Caco-2 (cell line): ENCODE measurements around the gene TENM4. TPM values are rescaled to one million over a fixed set of nuclear protein-coding genes. Genes with fewer than 3 reads are reported as not detected.

Experiments used
- BruUV-seq: library from RNA; stranded (reverse); fragments of 400-500 nt; replicated peaks from 2 replicates; lab custom pipeline; 2021; lab: Mats Ljungman, UMichigan
- CTCF ChIA-PET: fragments of 300-600 bp; sonication (Branson Sonifier 250); formaldehyde crosslinking; loops from one replicate; lab custom pipeline; 2022; ENCODE audit warnings: antibody characterized with exemption; lab: Charles Lee
- POLR2A ChIA-PET: fragments of 300-600 bp; sonication (Branson Sonifier 250); formaldehyde crosslinking; loops from one replicate; lab custom pipeline; 2022; ENCODE audit warnings: antibody characterized with exemption; lab: Charles Lee
- DNase-seq, 2 experiments: peaks; one replicate each; pipeline versions ENCODE4 v3.0.0 to v3.0.0-alpha.2; 2020 to 2022
- H3K27me3 ChIP-seq: replicated peaks from 2 replicates; pipeline ENCODE4 v1.6.0; 2011; ENCODE audit warnings: low read length; ENCODE audit not compliant: control insufficient read depth, insufficient read depth
- H3K36me3 ChIP-seq: 2 replicates; pipeline ENCODE4 v1.5.1; 2011; ENCODE audit warnings: low read length; ENCODE audit not compliant: control insufficient read depth, insufficient read depth
- H3K4me1 ChIP-seq: fragments of 250-450 bp; sonication (Bioruptor Pico); 2 replicates; pipeline ENCODE4 v1.5.1; 2020; ENCODE audit warnings: mild to moderate bottlenecking
- H3K4me3 ChIP-seq: 2 replicates; pipeline ENCODE4 v1.5.1; 2011; ENCODE audit warnings: low read depth, mild to moderate bottlenecking, control low read depth, low read length
- H3K9me3 ChIP-seq: fragments of 250-450 bp; sonication (Bioruptor Pico); 2 replicates; pipeline ENCODE4 v1.5.1; 2020; ENCODE audit warnings: mild to moderate bottlenecking, moderate library complexity
- H3K27ac Mint-ChIP-seq: one replicate; pipeline ENCODE4 v1.8.0; 2022; ENCODE audit warnings: mixed read lengths; ENCODE audit not compliant: unreplicated experiment
- H3K27me3 Mint-ChIP-seq: one replicate; pipeline ENCODE4 v1.8.0; 2022; ENCODE audit warnings: mixed read lengths; ENCODE audit not compliant: insufficient read depth, unreplicated experiment
- H3K36me3 Mint-ChIP-seq: one replicate; pipeline ENCODE4 v1.8.0; 2022; ENCODE audit warnings: mild to moderate bottlenecking, mixed read lengths; ENCODE audit not compliant: insufficient read depth, unreplicated experiment
- H3K4me1 Mint-ChIP-seq: one replicate; pipeline ENCODE4 v1.8.0; 2022; ENCODE audit warnings: low read depth, mixed read lengths; ENCODE audit not compliant: unreplicated experiment
- H3K4me3 Mint-ChIP-seq: one replicate; pipeline ENCODE4 v1.8.0; 2022; ENCODE audit warnings: mild to moderate bottlenecking, moderate library complexity, mixed read lengths; ENCODE audit not compliant: unreplicated experiment
- H3K9me3 Mint-ChIP-seq: one replicate; pipeline ENCODE4 v1.8.0; 2022; ENCODE audit warnings: mixed read lengths; ENCODE audit not compliant: unreplicated experiment
- intact Hi-C: fragments of 100-400 bp; cut with micrococcal nuclease; formaldehyde crosslinking; loops from one replicate; pipeline ENCODE4 v1.10.0; 2022; ENCODE audit not compliant: unreplicated experiment
- total RNA-seq: library from RNA; stranded (reverse); gene quantifications from 2 replicates; pipeline ENCODE4 v1.2.3, GENCODE V29; 2022
- TF ChIP-seq, protein P1 (sequence below), 2 experiments: fragments of 200-600 bp in 1 of 2; IDR thresholded peaks; 1 replicate in 1 of 2; 2 replicates in 1 of 2; pipeline versions ENCODE4 v1.5.1 to v1.8.0; 2011 to 2022; ENCODE audit warnings: antibody characterized with exemption in 1 of 2, control low read depth in 1 of 2, inconsistent platforms in 1 of 2, low read depth in 1 of 2, low read length in 1 of 2, mild to moderate bottlenecking in 1 of 2, moderate library complexity in 1 of 2; ENCODE audit not compliant: insufficient read depth in 1 of 2, severe bottlenecking in 1 of 2, unreplicated experiment in 1 of 2

The TENM4 gene
- total RNA-seq, 1 experiment from 2014 or later, result 1.1 TPM

DNA sequence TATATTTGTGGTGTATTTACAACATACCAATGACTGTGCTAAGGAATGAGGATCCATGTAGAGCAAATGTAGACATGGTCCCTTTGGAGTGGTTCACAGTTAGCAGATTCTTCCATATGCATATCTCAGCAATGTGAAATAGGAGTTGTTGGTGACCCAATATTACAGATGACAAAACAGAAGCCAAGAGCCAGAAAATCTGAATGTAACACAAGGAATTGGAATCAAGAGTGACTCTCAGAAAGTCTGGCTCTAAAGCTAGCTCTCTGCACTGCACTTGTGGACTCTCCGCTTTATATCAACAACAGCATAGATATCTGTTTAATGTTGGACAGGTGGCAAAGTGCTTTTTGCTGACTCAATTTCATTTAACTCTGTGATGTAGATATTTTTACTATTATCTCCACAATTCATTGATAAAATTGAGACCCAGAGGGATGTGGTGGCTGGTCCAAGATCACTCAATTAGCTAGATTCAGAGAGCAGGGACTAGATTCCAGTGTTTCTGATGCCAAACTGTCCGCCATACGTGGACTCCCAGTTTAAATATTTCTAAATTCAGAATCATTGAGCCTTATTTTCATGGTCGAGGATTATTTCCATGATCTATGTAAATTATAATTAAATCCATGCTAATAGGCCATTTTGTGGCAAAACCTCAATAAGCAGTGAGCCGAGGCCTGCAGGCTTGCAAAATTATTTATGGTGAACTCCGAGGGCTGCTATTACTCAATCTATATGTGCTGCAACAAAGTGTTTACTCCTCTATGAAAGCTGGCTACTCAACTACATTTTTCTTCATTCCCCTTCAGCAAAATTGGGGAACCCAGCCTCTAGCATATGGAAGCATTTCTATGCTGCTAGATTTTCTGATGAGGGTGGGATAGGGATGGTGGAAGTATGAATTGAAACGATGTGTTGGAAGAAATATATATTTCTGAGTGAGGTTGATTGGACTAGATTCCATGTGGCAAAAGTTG is 21.1 kb upstream of the TENM4 start:
- no peaks in the 10 kb centered on the region for H3K4me1 ChIP-seq
- POLR2A ChIA-PET, result no interaction called here
- TF ChIP-seq, protein P1, sequence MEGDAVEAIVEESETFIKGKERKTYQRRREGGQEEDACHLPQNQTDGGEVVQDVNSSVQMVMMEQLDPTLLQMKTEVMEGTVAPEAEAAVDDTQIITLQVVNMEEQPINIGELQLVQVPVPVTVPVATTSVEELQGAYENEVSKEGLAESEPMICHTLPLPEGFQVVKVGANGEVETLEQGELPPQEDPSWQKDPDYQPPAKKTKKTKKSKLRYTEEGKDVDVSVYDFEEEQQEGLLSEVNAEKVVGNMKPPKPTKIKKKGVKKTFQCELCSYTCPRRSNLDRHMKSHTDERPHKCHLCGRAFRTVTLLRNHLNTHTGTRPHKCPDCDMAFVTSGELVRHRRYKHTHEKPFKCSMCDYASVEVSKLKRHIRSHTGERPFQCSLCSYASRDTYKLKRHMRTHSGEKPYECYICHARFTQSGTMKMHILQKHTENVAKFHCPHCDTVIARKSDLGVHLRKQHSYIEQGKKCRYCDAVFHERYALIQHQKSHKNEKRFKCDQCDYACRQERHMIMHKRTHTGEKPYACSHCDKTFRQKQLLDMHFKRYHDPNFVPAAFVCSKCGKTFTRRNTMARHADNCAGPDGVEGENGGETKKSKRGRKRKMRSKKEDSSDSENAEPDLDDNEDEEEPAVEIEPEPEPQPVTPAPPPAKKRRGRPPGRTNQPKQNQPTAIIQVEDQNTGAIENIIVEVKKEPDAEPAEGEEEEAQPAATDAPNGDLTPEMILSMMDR (IDR thresholded peaks at IDR 0.05; ENCODE audit: insufficient read depth in 1 of 2, low read depth in 1 of 2, low read length in 1 of 2, severe bottlenecking in 1 of 2, unreplicated experiment in 1 of 2), result no peak
- BruUV-seq, result no TSS peak
- intact Hi-C loops, result loop anchor here (1.0 to 2.0 kb wide), 3 partner anchors 31 to 693 kb away; no protein-coding TSS in a partner anchor
- CTCF ChIA-PET, result interaction anchor here (0.7 kb wide), 1 partner anchor 353 kb away, joined by 3 read pairs; no protein-coding TSS in a partner anchor
- Mint-ChIP-seq H3K4me3 (no peak overlapping the region), H3K27ac (no peak overlapping the region), H3K36me3 (no peaks in the 10 kb centered on the region), H3K27me3 (peaks cover 15% of the 10 kb centered on the region), H3K9me3 (no peaks in the 10 kb centered on the region), H3K4me1 (no peaks in the 10 kb centered on the region)
- no peaks in the 10 kb centered on the region for H3K27me3 ChIP-seq
- no peaks in the 10 kb centered on the region for H3K36me3 ChIP-seq
- no peak for DNase-seq
- H3K9me3 ChIP-seq, result no peaks in the 10 kb centered on the region
- no peak overlapping the region for H3K4me3 ChIP-seq

- DNase-seq, result peak in 1 of 2 experiments; percentile 50
- H3K27ac Mint-ChIP-seq, result no peak overlapping the region
- CTCF ChIA-PET, result no interaction called here
These were observed 20.3 kb upstream of the TENM4 start for GRCh38 chr11:79461144-79461543.

DNA sequence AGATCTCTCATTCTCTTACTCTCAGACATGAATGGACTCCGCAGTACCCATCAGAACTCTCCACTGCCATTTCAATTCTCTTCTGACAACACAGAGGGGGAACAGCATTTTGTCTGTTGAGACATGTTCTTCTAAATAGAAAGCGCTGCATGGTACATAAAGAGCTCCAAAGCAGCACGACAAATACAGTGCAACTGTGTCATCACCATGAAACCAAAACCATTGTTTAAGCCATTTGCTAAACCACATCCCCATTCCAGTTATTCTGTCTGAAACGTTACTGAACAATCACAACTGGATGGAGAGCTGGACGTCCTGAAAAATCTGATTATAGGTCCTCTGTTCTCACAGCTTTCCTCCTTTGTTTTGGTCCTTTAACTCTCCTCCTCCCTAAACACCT is 17.9 kb upstream of the TENM4 start:
- no peaks in the 10 kb centered on the region for H3K36me3 ChIP-seq
- Mint-ChIP-seq H3K4me3 (no peak overlapping the region), H3K9me3 (no peaks in the 10 kb centered on the region), H3K27ac (no peak overlapping the region), H3K36me3 (no peaks in the 10 kb centered on the region), H3K27me3 (peaks cover 25% of the 10 kb centered on the region), H3K4me1 (no peaks in the 10 kb centered on the region)
- intact Hi-C loops, result no loop called here
- ChIA-PET POLR2A (no interaction called here), CTCF (no interaction called here)
- DNase-seq, result no peak
- no peaks in the 10 kb centered on the region for H3K4me1 ChIP-seq
- TF ChIP-seq, protein P1 (IDR thresholded peaks at IDR 0.05; ENCODE audit: insufficient read depth in 1 of 2, low read depth in 1 of 2, low read length in 1 of 2, severe bottlenecking in 1 of 2, unreplicated experiment in 1 of 2), result no peak
- no peak overlapping the region for H3K4me3 ChIP-seq
- no peaks in the 10 kb centered on the region for H3K27me3 ChIP-seq
- H3K9me3 ChIP-seq, result no peaks in the 10 kb centered on the region
- BruUV-seq, result no TSS peak

More at GRCh38 chr11:79461144-79461543, 20.3 kb upstream of the TENM4 start:
- Mint-ChIP-seq H3K4me3 (no peak overlapping the region), H3K4me1 (no peaks in the 10 kb centered on the region), H3K27me3 (peaks cover 22% of the 10 kb centered on the region), H3K36me3 (no peaks in the 10 kb centered on the region), H3K9me3 (no peaks in the 10 kb centered on the region)
- no peaks in the 10 kb centered on the region for H3K36me3 ChIP-seq
- no TSS peak for BruUV-seq
- H3K4me1 ChIP-seq, result no peaks in the 10 kb centered on the region
- POLR2A ChIA-PET, result no interaction called here
- intact Hi-C loops, result loop anchor here (1.0 to 2.0 kb wide), 3 partner anchors 32 to 694 kb away; no protein-coding TSS in a partner anchor
- H3K4me3 ChIP-seq, result no peak overlapping the region
- H3K27me3 ChIP-seq, result no peaks in the 10 kb centered on the region
- H3K9me3 ChIP-seq, result no peaks in the 10 kb centered on the region
- TF ChIP-seq, protein P1 (IDR thresholded peaks at IDR 0.05; ENCODE audit: insufficient read depth in 1 of 2, low read depth in 1 of 2, low read length in 1 of 2, severe bottlenecking in 1 of 2, unreplicated experiment in 1 of 2), result peak; percentile 68 to 86
